SIG-M5 treated with dmso at 0.1 percent for 504 hours (cell line): ENCODE measurements around the gene ARCN1.
"Not testable (repeated sequence)": the region's sequence is repeated elsewhere in the genome, so short reads cannot be mapped to it uniquely, and the experiment has no call there.

Source experiments
- DNase-seq: peaks from one replicate; lab custom pipeline; 2025; ENCODE audit not compliant: unreplicated experiment; lab: John Stamatoyannopoulos, UW

The ARCN1 gene

DNA sequence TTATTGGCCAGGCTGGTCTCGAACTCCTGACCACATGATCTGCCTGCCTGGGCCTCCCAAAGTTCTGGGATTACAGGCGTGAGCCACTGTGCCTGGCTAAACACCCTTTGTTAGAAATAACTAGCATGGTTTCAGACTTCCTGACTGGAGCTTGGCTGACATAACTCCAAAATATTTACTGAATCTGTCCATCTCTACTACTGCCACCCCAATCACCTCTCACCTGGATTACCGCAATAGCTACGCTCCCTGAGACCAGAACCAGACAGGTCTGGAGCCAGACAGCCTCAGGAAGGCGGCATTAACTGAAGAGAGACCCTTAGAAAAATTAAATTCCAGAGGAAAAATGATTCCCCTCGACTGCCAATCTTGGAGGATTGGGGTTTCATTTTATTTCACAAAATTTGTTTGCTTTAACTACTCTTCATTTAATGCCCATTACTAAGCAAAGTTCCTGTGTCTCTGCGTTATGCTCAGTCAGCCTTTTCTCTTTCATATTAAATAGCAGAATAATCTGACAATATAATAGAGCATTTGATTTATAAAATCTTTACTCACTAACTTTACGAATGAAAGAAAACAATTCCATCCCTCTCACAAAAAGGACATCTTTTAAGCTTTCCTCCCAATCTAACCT, 28.1 kb upstream of the ARCN1 start:
- DNase-seq = no peak

DNA sequence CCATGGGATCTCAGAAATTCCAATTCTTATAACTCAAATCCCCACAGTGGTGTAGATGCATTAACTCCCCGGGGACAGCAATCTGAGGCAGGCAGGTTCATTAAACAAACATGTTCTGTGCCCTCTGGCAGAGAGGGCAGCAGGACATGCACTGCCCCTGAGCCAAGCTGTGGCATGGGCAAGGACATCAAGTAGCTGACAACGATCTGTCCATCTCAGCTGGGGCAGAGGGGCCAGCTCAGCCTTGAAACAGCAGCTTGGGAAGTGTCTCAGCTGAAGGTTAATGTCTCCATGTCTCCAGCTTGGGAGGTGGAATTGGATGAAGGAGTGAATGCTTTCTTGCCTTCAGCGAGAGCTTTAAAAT, 27.6 kb upstream of the ARCN1 start:
- no peak for DNase-seq

DNA sequence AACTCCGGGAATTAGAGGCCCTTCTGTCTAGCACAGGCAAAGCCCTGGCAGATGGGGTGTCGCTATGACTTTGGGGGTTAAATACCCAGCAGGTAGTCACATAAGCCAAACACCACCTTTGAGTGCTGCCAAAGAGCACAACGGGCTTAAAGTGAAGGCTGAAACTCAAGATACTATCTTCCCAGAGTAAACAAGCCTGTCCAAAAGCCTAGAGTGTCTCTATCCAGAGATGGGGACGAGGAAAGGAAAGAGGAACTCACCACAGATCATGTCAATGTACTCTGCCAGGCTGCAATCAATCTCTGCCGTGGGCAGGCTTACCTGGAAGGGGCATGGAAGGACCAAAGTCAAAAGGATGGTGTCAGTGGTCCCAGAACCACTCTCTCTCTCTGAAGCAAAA, 26.7 kb upstream of the ARCN1 start:
- no peak for DNase-seq

DNA sequence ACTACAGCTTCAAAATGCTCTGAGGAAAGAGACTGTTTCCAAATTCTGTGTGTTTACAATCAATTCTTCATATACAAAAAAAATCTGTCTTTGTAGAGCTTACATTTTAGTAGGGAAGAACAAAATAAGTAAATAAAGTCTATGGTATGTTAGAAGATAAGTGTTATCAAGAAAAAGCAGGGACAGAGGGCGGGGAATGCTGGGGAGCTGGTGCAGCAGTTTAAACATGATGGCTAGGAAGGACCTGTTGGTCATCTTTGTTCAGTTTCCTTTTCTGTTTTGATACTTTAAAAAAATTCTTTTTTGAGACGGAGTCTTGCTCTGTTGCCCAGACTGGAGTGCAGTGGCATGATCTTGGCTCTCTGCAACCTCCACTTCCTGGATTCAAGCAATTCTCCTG, 25.1 kb upstream of the ARCN1 start:
- no peak for DNase-seq

DNA sequence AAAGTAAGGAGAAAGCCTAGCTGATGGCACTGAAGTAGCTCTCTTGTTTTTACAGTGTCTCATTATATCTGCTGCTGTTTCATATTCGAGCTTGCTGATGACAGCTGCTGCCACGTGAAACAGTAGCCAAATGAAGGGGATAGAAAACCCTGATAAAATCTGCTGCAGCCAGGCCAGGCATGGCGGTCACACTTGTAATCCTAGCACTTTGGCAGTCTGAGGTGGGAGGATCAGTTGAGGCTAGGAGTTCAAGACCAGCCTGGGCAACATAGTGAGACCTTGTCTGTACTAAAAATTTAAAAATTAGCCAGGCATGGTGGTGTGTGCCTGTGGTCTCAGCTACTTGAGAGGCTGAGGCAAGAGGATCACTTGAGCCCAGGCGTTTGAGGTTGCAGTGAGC, 19.9 kb upstream of the ARCN1 start:
- DNase-seq = no peak

DNA sequence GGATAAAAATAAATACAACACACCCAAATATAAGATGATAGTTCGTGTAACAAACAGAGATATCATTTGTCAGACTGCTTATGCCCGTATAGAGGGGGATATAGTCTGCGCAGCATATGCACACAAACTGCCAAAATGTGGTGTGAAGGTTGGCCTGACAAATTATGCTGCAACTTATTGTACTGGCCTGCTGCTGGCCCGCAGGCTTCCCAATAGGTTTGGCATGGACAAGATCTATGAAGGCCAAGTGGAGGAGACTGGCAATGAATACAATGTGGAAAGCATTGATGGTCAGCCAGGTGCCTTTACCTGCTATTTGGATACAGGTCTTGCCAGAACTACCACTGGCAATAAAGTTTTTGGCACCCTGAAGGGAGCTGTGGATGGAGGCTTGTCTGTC, 11.4 kb upstream of the ARCN1 start:
- DNase-seq = no peak

DNA sequence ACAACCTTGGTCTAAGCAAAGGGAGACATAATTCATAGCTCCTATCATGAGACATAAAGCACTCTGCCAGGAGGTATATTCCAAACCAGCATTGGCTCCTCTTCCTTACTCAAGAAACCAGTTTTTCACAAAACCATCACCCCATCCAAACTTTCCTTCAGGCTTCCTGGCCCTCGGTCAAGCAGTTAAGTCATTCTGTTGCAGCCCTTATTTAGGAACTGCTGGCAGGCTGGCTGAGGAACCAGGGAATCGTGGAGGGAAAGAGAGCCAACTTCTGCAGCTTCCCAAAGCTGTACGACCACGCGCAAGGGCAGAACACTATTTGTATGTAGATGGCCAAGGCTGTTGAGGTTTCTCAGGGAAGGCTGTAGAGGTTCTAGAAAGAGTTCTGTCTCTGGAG, 7.2 kb upstream of the ARCN1 start:
- no peak for DNase-seq

DNA sequence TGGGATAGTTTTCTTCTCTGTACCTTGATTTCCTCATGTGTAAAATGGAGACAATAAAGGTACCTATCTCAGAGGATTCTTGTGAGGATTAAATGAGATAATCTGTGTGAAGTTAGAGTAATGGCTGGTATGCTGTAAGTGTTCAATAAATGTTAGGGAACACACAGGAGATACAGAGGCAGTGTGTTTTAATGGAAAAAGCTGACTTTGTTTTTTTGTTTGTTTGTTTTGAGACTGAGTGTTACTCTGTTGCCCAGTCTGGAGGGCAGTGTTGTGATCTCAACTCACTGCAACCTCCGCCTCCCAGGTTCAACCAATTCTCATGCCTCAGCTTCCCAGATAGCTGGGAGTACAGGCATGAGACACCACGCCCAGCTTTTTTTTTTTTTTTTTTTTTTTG, 2.5 kb upstream of the ARCN1 start:
- DNase-seq = no peak

DNA sequence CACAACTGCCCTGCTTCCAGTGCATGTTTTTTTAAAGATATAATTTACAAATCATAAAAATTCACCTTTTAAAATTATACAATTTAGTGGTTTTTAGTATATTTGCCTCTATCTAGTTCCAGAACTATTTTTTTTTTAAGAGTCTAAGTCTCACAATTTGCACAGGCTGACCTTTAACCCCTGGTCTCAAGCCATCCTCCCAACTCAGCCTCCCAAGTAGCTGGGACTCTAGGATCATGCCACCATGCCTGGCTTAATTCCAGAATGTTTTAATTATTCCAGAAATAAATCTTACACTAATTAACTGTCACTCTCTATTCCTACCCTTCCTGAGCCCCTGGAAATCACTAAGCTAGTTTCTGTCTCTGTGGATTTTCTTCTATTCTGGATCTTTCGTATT, 1.4 kb upstream of the ARCN1 start:
- DNase-seq = no peak

DNA sequence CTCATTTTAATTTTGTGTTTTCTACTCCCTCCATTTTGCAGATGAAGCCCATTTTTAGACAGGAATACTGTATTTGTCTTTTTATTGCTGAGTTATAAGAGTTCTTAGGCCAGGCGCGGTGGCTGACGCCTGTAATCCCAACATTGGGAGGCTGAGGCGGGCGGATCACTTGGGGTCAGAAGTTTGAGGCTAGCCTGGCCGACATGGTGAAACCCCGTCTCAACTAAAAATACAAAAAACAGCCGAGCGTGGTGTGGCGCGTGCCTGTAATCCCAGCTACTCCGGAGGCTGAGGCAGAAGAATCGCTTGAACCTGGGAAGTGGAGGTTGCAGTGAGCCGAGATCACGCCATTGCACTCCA, 528 bp upstream of the ARCN1 start:
- DNase-seq = not testable (repeated sequence)

DNA sequence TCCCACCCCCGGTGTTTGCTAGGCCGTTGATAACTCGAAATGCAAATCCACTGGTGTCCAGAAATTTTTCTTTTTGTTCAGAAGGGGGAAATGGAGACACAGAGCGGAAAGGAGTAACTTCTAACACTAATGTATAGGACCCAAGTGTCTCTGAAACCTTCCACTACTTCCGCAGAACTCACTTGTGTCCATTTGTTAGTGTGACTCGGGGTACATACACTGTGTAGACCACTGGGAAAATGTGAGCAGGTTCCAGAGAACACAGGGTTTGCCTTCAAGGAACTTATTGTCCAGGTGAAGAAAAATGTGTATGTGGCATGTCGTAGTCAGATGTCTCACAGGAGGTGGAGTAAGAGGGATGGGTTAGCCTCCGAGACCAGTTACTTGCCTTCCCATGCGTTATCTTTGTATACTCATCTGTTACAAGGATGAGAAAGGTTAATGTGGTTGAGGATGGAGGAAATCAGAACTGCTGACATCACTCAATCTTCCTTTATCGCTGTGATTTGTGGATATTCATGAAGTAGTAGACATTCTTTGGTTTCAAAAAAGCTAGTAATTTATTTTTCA, 857 bp downstream of the ARCN1 start:
- peak; percentile 22 for DNase-seq

DNA sequence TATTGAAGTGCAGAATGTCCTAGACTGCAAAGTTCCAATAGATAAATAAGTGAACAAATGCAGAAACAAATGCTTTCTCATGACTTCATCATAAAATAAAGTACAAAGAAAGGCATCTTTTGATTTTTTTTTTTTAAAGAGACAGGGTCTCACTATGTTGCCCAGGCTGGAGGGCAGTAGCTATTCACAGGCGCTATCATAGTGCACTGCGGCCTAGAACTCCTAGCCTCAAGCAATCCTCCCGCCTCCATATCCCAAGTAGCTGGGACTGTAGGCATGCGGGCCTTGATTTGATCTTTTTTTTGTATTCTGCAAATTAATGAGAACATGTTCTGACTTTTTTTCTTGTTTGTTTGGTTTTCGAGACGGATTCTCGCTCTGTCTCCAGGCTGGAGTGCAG, 2.4 kb downstream of the ARCN1 start:
- no peak for DNase-seq

DNA sequence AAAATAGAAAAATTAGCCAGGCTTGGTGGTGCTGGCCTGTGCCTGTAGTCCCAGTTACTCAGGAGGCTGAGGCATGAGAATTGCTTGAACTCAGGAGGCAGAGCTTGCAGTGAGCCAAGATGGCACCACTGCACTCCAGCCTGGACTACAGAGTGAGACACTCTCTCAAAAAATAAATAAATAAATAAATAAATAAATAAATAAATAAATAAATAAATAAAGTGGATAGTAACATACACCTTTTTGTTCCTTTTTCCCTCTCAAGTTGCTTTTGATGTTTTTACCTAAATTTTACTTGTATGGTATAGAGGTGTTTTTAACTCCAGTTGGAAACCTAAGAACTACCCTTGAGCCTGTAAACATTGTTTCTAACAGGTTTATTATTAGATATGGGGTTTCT, 5.8 kb downstream of the ARCN1 start:
- not testable (repeated sequence) for DNase-seq

DNA sequence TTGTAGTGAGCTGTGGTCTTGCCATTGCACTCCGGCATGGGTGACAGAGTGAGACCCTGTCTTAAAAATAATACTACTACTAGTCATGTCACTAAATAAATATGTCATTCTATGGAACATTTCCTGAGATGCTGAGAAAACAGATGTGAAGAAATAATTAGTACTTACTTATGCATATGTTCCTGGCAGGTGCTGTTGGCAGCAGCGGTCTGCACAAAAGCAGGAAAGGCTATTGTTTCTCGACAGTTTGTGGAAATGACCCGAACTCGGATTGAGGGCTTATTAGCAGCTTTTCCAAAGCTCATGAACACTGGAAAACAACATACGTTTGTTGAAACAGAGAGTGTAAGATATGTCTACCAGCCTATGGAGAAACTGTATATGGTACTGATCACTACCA, 8.8 kb downstream of the ARCN1 start:
- DNase-seq = no peak

DNA sequence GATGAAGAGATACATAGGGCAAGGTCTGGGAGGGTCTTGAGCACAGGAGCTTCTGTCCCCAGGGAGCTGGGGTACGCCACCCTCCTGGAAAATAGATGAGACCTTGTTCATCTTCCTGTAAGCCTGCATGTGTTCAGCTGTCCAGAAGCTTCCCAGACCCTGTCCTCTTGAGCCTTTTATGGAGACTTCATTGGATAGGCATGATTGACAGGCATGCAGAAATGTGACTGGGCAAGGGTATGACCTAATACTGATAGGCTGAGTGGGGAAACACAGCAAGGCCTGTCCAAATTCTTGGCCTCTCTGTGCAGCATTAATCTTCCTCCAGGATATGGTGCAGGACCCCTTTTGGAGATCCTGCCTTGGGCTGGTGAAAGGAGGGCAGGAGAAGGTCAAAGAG, 15.7 kb downstream of the ARCN1 start:
- no peak for DNase-seq

DNA sequence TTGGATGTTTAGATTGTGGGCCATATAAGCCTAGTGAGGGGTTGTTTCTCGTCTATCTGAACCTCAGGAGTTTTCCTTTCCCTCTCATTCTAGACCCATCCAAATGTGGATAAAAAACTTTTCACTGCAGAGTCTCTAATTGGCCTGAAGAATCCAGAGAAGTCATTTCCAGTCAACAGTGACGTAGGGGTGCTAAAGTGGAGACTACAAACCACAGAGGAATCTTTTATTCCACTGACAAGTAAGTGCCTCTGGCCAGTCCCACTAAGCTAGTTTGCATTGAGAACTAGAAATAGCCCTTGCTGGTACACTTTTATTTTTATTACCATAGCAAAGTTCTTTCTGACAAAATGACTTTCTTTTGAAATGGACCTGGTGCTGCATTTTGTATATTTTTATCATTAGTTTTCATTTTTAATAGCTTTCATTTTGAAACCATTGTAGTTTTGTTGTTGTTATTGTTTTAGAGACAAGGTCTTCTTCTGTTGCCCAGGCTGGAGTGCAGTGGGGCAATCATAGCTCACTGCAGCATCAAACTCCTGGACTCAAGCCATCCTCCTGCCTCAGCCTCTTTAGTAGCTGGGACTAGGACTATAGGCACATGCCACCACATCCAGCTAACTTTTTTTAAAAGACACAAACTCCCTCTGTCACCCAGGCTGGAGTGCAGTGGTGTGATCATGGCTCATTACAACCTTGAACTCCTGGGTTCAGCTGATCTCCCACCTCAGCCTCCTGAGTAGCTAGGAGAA, 20.6 kb downstream of the ARCN1 start:
- DNase-seq = no peak

DNA sequence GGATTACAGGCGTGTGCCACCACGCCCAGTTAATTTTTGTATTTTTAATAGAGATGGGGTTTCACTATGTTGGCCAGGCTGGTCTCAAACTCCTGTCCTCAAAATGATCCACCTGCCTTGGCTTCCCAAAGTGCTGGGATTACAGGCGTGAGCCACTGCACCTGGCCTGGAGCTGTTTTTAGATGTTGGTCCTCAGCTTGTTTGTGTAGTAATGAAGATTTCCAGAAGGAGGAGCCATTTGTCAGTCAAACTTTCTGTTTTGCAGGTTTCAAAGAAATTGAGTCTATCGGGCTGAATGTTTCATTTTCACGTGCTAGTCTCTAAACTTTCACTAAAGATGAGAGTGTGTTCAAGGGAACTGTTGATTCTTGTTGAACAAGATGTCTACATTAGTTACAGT, 22.8 kb downstream of the ARCN1 start:
- DNase-seq = peak; percentile 14

DNA sequence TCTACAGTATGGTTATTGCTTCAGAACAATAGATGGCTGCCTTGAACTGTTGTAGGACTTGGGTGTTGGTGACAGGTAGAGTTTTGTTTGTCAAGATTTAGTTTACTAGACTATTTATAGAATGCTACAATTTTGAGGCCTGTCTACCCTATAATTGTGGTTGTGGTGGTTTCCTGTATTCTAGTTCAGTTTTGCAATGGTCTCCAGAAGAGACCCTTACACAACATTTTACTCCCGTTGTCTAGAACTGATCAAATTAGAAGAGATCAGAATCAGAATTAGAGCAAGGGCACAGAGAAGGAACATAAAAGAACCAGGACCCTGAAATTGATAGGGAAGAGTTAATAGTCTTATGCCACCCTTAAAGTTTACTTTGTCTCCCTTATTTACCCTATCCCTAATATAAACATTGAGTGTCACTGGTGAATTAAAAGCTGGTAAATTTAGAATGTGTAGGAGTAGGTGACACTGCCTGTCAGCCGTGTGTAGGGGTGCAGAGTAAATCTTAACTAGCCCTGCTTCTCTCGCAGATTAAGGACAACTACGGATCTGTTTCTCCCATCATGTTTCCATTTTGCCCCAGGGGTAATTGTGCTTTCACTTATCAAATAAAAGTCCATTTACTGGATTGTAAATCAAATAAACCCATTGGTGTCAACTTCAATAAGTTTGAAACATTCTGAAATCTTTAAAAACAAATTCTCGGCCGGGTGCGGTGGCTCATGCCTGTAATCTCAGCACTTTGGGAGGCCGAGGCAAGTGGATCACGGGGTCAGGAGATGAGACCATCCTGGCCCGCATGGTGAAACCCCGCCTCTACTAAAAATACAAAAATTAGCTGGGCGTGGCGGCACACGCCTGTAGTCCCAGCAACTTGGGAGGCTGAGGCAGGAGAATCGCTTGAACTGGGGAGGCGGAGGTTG, 24.3 kb downstream of the ARCN1 start:
- DNase-seq = peak; percentile 58

DNA sequence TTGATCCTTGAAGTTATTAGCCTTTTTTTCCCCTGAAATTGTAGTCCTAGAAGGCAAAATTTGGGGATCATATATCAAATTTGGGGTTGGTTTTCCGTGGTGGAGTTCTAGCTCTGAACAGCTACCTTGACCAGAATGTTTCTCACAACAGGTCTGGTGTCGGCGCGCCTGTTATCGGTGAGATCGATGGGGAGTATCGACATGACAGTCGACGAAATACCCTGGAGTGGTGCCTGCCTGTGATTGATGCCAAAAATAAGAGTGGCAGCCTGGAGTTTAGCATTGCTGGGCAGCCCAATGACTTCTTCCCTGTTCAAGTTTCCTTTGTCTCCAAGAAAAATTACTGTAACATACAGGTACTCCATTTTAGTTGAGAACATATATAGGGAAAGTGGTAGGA, 25.3 kb downstream of the ARCN1 start:
- DNase-seq = no peak

DNA sequence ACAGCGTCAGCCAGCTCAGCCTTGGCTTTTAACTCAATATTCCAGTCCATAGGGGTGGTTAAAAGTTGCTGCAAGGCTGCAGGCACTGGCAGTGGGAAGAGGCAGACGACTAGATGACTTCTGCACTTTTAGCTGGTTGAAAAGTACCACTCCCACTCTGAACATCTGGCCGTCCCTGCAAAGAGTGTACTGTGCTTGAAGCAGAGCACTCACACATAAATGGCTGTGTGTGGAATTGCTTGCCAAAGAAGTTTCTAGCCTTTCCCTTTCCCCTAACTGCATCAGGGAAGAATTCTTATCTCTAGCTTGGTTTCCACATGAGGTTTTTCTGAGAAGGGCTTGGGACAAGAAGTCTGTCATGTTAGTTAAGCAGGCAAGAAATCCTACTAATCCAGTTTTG, 30.1 kb downstream of the ARCN1 start:
- DNase-seq = no peak

DNA sequence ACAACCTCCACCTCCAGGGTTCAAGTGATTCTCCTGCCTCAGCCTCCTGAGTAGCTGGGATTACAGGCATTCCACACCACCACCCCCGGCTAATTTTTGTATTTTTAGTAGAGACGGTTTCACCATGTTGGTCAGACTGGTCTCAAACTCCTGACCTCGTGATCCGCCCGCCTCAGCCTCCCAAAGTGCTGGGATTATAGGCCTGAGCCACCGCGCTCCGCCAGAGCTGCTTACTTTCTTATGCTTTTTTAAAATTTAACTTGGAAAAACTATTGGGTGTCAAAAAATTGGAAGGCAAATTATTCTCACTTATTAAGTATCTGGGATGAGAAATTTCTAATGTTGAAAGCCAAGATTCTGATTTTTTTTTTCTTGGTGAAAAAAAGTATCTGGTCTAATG, 31.5 kb downstream of the ARCN1 start:
- not testable (repeated sequence) for DNase-seq

DNA sequence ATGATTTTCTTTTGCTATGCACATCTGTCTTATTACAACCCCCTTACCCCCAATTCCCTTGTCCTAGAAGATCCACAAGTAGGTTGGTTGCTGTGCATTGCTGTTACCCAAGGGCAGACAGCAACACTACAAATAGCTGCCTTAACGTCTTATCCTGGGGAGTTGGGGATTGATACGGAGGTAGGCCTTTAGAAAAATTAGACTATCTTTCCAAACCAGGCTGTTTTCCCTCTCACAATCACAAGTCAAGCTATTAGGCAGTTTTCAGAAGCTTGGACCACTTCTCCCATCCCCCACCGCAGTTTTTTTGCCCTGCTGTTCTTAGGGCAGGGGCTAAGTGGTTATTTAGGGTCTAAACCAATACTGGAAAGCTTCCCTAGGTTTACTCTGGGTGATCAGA, 32.4 kb downstream of the ARCN1 start:
- DNase-seq = no peak
